ENCODE results near the gene ADAMTS20.

ADAMTS20 gene

GRCh38 chr12:43306066-43306465, 245.9 kb downstream of the ADAMTS20 start:
- Mint-ChIP-seq H3K4me3 (no peak overlapping the region), H3K27ac (no peak overlapping the region), H3K27me3 (no peaks in the 10 kb centered on the region), H3K9me3 (peaks cover 16% of the 10 kb centered on the region), H3K36me3 (ENCODE audit: low read depth) (no peaks in the 10 kb centered on the region), H3K4me1 (ENCODE audit: low read depth) (no peaks in the 10 kb centered on the region)
- intact Hi-C loops (cut with micrococcal nuclease) = no loop called here

- Mint-ChIP-seq H3K27ac (no peak overlapping the region), H3K4me3 (no peak overlapping the region), H3K4me1 (ENCODE audit: low read depth) (no peaks in the 10 kb centered on the region), H3K27me3 (no peaks in the 10 kb centered on the region), H3K9me3 (peaks cover 8% of the 10 kb centered on the region), H3K36me3 (ENCODE audit: low read depth) (no peaks in the 10 kb centered on the region)
- intact Hi-C loops (cut with micrococcal nuclease) = no loop called here
Measured at GRCh38 chr12:43305065-43305464, 246.9 kb downstream of the ADAMTS20 start.
